Measurements from ENCODE around the gene GNA12.
A peak's percentile ranks its signal among the peaks of the same experiment; 100 is the strongest.

Gene GNA12

DNA sequence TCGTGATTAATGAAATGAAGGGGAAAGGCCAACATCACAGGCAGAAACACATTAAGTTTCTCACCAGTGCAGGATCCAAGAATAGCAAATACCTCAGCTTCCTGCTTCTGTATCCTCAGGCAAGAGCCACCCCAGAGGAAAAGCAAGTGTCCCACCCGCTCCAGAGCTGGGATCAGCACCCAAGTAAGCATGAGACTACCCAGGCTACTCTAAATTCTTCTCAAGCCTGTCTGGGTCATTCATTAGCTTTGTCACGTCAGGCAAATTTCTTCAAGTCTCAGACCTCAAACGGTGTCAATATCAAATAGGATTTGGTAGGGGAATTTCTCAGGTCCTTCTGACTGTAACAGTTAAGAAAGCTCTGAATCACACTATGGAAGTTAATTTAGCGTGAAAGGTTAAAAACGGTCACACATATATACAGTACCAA, 59.0 kb downstream of the GNA12 start:
- peak; percentile 54 for DNase-seq (ENCODE audit: low read depth)

DNA sequence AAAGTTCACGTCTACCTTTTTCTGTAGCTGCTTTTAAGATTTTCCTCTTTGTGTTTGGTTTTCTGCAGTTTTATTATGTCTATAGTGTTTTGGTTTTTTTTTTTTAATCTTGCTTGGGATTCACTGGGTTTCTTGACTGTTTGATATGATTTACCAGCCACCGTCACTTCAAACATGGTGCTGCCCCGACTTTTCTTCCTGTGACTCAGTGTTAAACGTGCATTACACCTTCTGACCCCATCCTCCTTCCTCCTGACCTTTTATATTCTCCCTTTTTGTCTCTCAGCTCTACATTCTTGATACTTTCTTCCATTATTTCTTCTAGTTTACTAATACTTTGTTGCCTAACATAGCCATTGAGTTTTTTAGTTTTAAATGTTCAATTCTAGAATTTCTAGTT, 61.5 kb downstream of the GNA12 start:
- no peak overlapping the region for H3K4me3 ChIP-seq (ENCODE audit: low read length)
- TF ChIP-seq, protein P1, sequence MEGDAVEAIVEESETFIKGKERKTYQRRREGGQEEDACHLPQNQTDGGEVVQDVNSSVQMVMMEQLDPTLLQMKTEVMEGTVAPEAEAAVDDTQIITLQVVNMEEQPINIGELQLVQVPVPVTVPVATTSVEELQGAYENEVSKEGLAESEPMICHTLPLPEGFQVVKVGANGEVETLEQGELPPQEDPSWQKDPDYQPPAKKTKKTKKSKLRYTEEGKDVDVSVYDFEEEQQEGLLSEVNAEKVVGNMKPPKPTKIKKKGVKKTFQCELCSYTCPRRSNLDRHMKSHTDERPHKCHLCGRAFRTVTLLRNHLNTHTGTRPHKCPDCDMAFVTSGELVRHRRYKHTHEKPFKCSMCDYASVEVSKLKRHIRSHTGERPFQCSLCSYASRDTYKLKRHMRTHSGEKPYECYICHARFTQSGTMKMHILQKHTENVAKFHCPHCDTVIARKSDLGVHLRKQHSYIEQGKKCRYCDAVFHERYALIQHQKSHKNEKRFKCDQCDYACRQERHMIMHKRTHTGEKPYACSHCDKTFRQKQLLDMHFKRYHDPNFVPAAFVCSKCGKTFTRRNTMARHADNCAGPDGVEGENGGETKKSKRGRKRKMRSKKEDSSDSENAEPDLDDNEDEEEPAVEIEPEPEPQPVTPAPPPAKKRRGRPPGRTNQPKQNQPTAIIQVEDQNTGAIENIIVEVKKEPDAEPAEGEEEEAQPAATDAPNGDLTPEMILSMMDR (IDR thresholded peaks at IDR 0.05; ENCODE audit: insufficient read depth, low read depth, low read length, missing control alignments): no peak
- DNase-seq (ENCODE audit: low read depth): no peak

More for the DNA sequence above, 59.0 kb downstream of the GNA12 start:
- no peak overlapping the region for H3K4me3 ChIP-seq (ENCODE audit: low read length)
- TF ChIP-seq, protein P1 (IDR thresholded peaks at IDR 0.05; ENCODE audit: insufficient read depth, low read depth, low read length, missing control alignments): no peak

DNA sequence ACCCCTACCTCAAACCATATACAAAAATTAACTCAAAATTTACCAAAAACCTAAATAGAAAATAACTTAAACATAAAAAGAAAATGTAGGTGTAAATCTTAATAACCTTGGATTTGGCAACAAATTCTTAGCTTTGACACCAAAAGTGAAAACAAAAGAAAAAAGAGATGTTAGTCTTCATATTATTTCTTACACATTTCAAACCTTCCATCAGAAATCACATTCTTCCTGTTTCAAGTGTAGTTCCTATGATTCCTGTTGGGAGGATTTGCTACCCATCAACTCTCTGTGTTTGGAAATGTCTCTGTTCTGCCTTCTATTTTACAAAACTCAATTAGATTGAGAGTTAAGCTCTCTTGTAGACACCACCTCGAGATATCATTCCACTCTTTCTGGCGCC, 62.0 kb downstream of the GNA12 start:
- H3K4me3 ChIP-seq (ENCODE audit: low read length): no peak overlapping the region
- TF ChIP-seq, protein P1 (IDR thresholded peaks at IDR 0.05; ENCODE audit: insufficient read depth, low read depth, low read length, missing control alignments): no peak
- no peak for DNase-seq (ENCODE audit: low read depth)

DNA sequence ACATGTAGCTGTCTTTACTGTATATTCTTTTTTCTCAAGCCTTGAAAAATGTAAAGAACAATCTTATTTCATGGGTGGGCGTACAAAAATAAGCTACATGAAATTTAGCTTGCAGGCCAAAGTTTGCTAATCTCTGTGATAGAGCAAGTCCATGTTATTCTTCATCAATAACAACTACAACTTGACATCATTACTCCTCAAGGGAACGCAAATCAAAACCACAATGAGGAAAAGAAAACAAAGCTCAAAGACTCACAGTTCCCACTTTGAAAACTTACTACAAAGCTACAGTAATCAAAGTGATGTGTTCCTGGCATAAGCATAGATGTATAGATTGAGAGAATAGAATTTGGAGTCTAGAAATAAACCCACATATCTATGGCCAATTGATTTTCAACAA, 62.5 kb downstream of the GNA12 start:
- TF ChIP-seq, protein P1 (IDR thresholded peaks at IDR 0.05; ENCODE audit: insufficient read depth, low read depth, low read length, missing control alignments): no peak
- DNase-seq (ENCODE audit: low read depth): no peak
- no peak overlapping the region for H3K4me3 ChIP-seq (ENCODE audit: low read length)

GRCh38 chr7:2779051-2779450, 65.1 kb downstream of the GNA12 start:
- peak; percentile 29 for DNase-seq (ENCODE audit: low read depth)
- H3K4me3 ChIP-seq (ENCODE audit: low read length): no peak overlapping the region
- TF ChIP-seq, protein P1 (IDR thresholded peaks at IDR 0.05; ENCODE audit: insufficient read depth, low read depth, low read length, missing control alignments): no peak

DNA sequence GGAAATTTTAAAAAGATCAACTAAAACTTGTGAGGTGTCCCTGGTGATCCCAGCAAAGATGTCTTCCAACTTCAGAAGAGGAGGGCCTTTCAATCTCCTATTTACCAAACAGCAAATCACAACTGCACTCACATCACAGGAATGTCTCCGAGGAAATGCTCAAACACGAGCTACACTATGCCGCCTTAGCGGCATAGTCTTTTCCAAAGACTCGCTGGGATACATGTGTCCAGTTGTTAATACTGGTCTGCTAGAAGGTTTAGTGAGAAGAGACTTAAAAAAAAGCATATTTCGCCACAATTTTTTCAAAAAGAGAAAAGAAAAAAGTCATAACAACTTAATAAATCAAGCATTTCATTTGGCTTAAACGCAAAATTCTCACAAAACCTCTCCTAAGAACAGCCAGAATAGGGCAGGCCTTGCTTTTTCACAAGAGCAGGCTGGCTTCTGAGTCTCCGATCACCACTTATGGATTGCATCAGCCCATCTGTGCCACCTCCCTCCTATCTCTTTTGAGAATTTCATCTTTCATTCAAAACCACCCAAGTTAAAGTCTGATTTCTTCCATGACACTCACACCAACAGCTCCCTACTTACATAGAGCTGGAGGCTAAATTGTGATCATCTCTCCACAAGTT, 66.1 kb downstream of the GNA12 start:
- TF ChIP-seq, protein P1 (IDR thresholded peaks at IDR 0.05; ENCODE audit: insufficient read depth, low read depth, low read length, missing control alignments): no peak
- H3K4me3 ChIP-seq (ENCODE audit: low read length): no peak overlapping the region
- no peak for DNase-seq (ENCODE audit: low read depth)

DNA sequence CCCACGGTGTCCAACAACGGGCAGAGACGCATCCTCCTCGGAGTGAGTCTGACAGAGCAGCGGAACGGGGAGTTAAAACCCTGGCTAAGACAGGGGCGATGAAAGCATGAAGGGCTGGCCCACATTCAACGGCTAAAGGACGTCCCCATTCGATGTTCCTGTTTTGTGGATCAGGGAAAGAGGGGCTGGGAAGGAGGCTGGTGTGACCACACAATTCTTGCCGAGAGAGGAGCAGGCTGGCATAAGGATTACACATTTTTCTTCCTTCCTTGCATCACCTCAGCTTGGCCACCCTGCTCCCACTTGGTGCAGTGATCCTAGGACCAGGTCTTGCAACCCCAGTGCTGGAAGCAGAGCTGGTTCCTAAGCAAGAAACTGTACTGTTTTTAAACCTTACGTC, 67.7 kb downstream of the GNA12 start:
- no peak for DNase-seq (ENCODE audit: low read depth)
- no peak overlapping the region for H3K4me3 ChIP-seq (ENCODE audit: low read length)
- TF ChIP-seq, protein P1 (IDR thresholded peaks at IDR 0.05; ENCODE audit: insufficient read depth, low read depth, low read length, missing control alignments): no peak

Measured in epithelial cell of esophagus (primary cell).